Measurements from ENCODE around the gene PAEP. TPM values are rescaled to one million over a fixed set of nuclear protein-coding genes. Genes with fewer than 3 reads are reported as not detected.

Gene PAEP
- total and polyA plus RNA-seq, 4 donors, result not detected

DNA sequence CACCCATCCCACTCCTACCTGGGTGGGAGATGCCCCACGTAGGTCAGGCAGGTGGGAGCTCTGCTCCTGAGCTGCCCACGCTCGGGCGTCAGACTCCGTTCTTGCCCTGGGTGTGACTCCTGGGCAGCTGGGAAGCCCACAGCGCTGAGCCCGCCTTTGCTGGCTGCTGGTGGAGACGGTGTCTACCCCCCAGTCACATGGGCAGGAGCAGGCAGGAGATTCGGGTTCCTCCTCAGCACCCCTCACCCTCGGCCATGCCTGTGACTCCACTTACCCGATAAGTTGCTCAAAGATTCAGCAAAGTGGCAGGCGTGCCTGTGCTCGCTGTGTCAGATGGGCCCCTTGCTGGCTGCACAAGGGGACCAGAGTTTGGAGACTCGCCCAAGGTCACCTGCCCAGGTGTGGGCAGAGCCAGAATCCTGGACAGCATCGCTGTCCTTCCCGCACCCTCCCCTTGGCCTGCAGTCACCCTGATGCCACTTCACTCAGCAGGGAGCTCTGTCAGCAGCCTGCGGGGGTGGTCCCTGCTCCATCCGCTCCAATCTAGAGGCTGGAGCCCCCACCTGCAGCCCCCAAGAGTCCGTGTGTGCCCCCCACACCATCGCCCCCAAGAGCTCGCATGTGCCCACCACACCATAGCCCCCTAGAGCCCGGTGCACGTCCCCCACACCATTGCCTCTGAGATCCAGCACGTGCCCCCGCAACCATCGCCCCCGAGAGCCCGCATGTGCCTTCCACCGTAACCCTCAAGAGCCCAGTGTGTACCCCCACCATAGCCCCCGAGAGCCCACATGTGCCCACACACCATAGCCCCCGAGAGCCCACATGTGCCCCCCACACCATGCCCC, 36.1 kb upstream of the PAEP start:
- Histone ChIP-seq H3K4me1 (ENCODE audit: control insufficient read depth in 4 of 4, insufficient read depth in 4 of 4, low read length in 3 of 4) (no peaks in the 10 kb centered on the region), H3K9ac (ENCODE audit: low read depth in 1 of 2, low read length in 2 of 2) (no peak overlapping the region), H3K36me3 (ENCODE audit: control insufficient read depth in 4 of 4, insufficient read depth in 3 of 4, low read depth in 1 of 4, low read length in 3 of 4) (no peaks in the 10 kb centered on the region), H3K27me3 (ENCODE audit: control insufficient read depth in 4 of 4, insufficient read depth in 4 of 4, low read length in 3 of 4) (peaks cover 0 to 6% (median under 1%) of the 10 kb centered on the region in 4 donors), H3K27ac (ENCODE audit: low read depth in 1 of 2, low read length in 2 of 2) (no peak overlapping the region), H3K9me3 (ENCODE audit: control insufficient read depth in 4 of 4, low read length in 3 of 4) (peaks cover 0 to 2% (median 0%) of the 10 kb centered on the region in 4 donors), H3K4me3 (ENCODE audit: low read depth in 1 of 3, low read length in 3 of 3) (no peak overlapping the region)
- TF ChIP-seq GABPA (IDR thresholded peaks at IDR 0.05 in 1 of 2, conservative IDR thresholded peaks at IDR 0.05 in 1 of 2), result no peak
- no peak for TF ChIP-seq RAD21 (IDR thresholded peaks at IDR 0.05)
- TF ChIP-seq TAF1 (conservative IDR thresholded peaks at IDR 0.05), result no peak
- TF ChIP-seq, protein P1, sequence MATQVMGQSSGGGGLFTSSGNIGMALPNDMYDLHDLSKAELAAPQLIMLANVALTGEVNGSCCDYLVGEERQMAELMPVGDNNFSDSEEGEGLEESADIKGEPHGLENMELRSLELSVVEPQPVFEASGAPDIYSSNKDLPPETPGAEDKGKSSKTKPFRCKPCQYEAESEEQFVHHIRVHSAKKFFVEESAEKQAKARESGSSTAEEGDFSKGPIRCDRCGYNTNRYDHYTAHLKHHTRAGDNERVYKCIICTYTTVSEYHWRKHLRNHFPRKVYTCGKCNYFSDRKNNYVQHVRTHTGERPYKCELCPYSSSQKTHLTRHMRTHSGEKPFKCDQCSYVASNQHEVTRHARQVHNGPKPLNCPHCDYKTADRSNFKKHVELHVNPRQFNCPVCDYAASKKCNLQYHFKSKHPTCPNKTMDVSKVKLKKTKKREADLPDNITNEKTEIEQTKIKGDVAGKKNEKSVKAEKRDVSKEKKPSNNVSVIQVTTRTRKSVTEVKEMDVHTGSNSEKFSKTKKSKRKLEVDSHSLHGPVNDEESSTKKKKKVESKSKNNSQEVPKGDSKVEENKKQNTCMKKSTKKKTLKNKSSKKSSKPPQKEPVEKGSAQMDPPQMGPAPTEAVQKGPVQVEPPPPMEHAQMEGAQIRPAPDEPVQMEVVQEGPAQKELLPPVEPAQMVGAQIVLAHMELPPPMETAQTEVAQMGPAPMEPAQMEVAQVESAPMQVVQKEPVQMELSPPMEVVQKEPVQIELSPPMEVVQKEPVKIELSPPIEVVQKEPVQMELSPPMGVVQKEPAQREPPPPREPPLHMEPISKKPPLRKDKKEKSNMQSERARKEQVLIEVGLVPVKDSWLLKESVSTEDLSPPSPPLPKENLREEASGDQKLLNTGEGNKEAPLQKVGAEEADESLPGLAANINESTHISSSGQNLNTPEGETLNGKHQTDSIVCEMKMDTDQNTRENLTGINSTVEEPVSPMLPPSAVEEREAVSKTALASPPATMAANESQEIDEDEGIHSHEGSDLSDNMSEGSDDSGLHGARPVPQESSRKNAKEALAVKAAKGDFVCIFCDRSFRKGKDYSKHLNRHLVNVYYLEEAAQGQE (IDR thresholded peaks at IDR 0.05), result no peak
- TF ChIP-seq, protein P2, sequence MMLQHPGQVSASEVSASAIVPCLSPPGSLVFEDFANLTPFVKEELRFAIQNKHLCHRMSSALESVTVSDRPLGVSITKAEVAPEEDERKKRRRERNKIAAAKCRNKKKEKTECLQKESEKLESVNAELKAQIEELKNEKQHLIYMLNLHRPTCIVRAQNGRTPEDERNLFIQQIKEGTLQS (IDR thresholded peaks at IDR 0.05), result no peak
- TF ChIP-seq HNF4A (conservative IDR thresholded peaks at IDR 0.05), result no peak
- TF ChIP-seq, protein P3, sequence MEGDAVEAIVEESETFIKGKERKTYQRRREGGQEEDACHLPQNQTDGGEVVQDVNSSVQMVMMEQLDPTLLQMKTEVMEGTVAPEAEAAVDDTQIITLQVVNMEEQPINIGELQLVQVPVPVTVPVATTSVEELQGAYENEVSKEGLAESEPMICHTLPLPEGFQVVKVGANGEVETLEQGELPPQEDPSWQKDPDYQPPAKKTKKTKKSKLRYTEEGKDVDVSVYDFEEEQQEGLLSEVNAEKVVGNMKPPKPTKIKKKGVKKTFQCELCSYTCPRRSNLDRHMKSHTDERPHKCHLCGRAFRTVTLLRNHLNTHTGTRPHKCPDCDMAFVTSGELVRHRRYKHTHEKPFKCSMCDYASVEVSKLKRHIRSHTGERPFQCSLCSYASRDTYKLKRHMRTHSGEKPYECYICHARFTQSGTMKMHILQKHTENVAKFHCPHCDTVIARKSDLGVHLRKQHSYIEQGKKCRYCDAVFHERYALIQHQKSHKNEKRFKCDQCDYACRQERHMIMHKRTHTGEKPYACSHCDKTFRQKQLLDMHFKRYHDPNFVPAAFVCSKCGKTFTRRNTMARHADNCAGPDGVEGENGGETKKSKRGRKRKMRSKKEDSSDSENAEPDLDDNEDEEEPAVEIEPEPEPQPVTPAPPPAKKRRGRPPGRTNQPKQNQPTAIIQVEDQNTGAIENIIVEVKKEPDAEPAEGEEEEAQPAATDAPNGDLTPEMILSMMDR (IDR thresholded peaks at IDR 0.05; ENCODE audit: low read depth, low read length, missing input control), result no peak
- peak; percentile 27 for DNase-seq (ENCODE audit: low spot score)
- 80% methylated on average over 31 of the region's 31 CpGs for WGBS

DNA sequence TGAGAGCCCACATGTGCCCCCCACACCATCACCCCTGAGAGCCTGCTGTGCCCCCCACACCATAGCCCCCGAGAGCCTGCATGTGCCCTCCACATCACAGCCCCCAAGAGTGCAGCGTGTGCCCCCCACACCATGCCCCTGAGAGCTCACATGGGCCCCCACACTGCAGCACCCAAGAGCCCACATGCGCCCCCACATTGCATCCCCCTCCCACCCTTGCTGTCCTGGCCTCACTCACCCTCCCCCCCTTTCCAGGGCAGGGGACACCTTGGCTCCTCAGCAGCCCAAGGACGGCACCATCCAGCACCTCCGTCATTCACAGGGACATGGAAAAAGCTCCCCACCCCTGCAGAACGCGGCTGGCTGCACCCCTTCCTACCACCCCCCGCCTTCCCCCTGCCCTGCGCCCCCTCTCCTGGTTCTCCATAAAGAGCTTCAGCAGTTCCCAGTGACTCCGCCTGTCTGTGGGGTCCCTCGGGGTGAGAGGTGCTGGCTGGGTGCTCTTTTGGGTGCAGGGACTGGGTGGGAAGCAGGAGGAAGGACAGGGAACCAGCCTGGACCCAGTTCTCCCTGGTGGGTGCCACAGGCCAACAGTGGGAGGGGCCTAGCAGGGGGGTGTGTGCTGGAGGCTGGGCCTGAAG, 35.3 kb upstream of the PAEP start:
- DNase-seq (ENCODE audit: low spot score), result no peak
- no peaks in the 10 kb centered on the region for H3K4me1 ChIP-seq (ENCODE audit: control insufficient read depth in 4 of 4, insufficient read depth in 4 of 4, low read length in 3 of 4)
- H3K9me3 ChIP-seq (ENCODE audit: control insufficient read depth in 4 of 4, low read length in 3 of 4), result peaks cover 0 to 2% (median 0%) of the 10 kb centered on the region in 4 donors
- 73% methylated on average over 11 of the region's 11 CpGs for WGBS
- TF ChIP-seq FOXA2 (IDR thresholded peaks at IDR 0.05), result no peak
- TF ChIP-seq, protein P2 (IDR thresholded peaks at IDR 0.05), result no peak
- TF ChIP-seq, protein P4, sequence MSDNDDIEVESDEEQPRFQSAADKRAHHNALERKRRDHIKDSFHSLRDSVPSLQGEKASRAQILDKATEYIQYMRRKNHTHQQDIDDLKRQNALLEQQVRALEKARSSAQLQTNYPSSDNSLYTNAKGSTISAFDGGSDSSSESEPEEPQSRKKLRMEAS (IDR thresholded peaks at IDR 0.05), result no peak
- no peak for TF ChIP-seq TAF1 (conservative IDR thresholded peaks at IDR 0.05)
- no peak for TF ChIP-seq RXRA (IDR thresholded peaks at IDR 0.05)
- no peak for TF ChIP-seq FOXA1 (IDR thresholded peaks at IDR 0.05)
- TF ChIP-seq NR2F2 (IDR thresholded peaks at IDR 0.05), result no peak
- H3K27me3 ChIP-seq (ENCODE audit: control insufficient read depth in 4 of 4, insufficient read depth in 4 of 4, low read length in 3 of 4), result peaks cover 0 to 6% (median 2%) of the 10 kb centered on the region in 4 donors
- no peak overlapping the region for H3K4me3 ChIP-seq (ENCODE audit: low read depth in 1 of 3, low read length in 3 of 3)
- H3K36me3 ChIP-seq (ENCODE audit: control insufficient read depth in 4 of 4, insufficient read depth in 3 of 4, low read depth in 1 of 4, low read length in 3 of 4), result no peaks in the 10 kb centered on the region
- H3K27ac ChIP-seq (ENCODE audit: low read depth in 1 of 2, low read length in 2 of 2), result no peak overlapping the region
- no peak overlapping the region for H3K9ac ChIP-seq (ENCODE audit: low read depth in 1 of 2, low read length in 2 of 2)
